ENCODE results near the gene SLC11A1.

Gene SLC11A1

DNA sequence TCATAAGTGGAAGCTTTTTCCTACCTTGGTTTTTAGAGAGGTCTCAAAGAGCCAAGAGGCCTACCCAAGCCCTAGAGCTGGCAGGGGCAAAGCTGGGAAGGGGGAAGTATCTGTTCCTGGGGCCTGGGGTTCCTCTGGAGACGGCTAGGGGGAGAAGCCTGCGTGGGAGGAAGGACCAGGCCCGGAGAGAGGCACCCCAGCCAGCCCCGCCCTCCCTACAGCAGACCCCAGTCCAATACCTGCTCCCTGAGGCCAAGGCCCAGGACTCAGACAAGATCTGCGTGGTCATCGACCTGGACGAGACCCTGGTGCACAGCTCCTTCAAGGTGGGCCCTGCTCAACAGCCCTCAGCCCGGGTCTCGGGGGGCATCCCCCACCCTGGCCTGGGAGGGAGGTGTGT is 19.8 kb downstream of the SLC11A1 start:
- no peak for DNase-seq
- in situ Hi-C loops (cut with HindIII; ENCODE audit: low pct_ligation_motif_present, low sequenced_read_pairs): loop anchor here (5.0 kb wide), 1 partner anchor 65 kb away; no protein-coding TSS in a partner anchor
- Histone ChIP-seq H3K27ac (no peak overlapping the region), H3K27me3 (replicated peaks) (no peaks in the 10 kb centered on the region), H3K36me3 (replicated peaks) (peaks cover 20% of the 10 kb centered on the region), H3K4me3 (ENCODE audit: low read depth, low read length) (no peak overlapping the region)
- TF ChIP-seq, protein P1, sequence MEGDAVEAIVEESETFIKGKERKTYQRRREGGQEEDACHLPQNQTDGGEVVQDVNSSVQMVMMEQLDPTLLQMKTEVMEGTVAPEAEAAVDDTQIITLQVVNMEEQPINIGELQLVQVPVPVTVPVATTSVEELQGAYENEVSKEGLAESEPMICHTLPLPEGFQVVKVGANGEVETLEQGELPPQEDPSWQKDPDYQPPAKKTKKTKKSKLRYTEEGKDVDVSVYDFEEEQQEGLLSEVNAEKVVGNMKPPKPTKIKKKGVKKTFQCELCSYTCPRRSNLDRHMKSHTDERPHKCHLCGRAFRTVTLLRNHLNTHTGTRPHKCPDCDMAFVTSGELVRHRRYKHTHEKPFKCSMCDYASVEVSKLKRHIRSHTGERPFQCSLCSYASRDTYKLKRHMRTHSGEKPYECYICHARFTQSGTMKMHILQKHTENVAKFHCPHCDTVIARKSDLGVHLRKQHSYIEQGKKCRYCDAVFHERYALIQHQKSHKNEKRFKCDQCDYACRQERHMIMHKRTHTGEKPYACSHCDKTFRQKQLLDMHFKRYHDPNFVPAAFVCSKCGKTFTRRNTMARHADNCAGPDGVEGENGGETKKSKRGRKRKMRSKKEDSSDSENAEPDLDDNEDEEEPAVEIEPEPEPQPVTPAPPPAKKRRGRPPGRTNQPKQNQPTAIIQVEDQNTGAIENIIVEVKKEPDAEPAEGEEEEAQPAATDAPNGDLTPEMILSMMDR (IDR thresholded peaks at IDR 0.05; ENCODE audit: low read depth, low read length, missing control alignments): no peak

DNA sequence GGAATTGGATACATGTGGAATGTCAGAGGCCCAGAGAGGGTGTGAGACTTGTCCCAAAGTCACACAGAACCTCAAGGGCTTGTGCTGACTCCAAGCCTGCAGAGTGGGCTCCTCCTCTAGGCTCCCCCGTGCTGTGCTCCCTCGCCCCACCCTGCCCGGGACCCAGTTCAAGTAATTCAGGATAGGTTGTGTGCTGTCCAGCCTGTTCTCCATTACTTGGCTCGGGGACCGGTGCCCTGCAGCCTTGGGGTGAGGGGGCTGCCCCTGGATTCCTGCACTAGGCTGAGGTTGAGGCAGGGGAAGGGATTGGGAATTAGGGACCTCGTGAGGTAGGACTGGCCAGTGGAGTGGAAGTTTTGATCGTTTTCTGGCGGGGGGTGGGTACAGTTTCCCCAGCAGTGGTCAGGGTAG is 20.4 kb downstream of the SLC11A1 start:
- in situ Hi-C loops (cut with HindIII; ENCODE audit: low pct_ligation_motif_present, low sequenced_read_pairs): loop anchor here (5.0 kb wide), 1 partner anchor 65 kb away; no protein-coding TSS in a partner anchor
- Histone ChIP-seq H3K4me3 (ENCODE audit: low read depth, low read length) (no peak overlapping the region), H3K36me3 (replicated peaks) (peaks cover 20% of the 10 kb centered on the region), H3K27ac (no peak overlapping the region), H3K27me3 (replicated peaks) (no peaks in the 10 kb centered on the region)
- no peak for DNase-seq
- TF ChIP-seq, protein P1 (IDR thresholded peaks at IDR 0.05; ENCODE audit: low read depth, low read length, missing control alignments): no peak

DNA sequence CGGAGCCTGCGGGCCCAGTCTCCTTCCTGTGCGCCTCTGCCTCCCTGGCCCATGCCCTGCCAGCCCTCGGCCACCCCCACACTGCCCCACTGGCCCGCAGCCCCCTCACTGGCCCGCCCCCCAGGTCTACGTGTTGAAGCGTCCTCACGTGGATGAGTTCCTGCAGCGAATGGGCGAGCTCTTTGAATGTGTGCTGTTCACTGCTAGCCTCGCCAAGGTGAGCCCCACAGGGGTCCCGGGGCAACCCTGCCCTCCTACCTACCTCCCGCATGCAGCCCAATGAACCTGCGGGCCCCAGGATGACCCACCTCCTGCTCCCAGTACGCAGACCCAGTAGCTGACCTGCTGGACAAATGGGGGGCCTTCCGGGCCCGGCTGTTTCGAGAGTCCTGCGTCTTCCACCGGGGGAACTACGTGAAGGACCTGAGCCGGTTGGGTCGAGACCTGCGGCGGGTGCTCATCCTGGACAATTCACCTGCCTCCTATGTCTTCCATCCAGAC is 20.9 kb downstream of the SLC11A1 start:
- Histone ChIP-seq H3K36me3 (replicated peaks) (peaks cover 20% of the 10 kb centered on the region), H3K27me3 (replicated peaks) (no peaks in the 10 kb centered on the region), H3K4me3 (ENCODE audit: low read depth, low read length) (no peak overlapping the region), H3K27ac (no peak overlapping the region)
- TF ChIP-seq, protein P1 (IDR thresholded peaks at IDR 0.05; ENCODE audit: low read depth, low read length, missing control alignments): no peak
- in situ Hi-C loops (cut with HindIII; ENCODE audit: low pct_ligation_motif_present, low sequenced_read_pairs): loop anchor here (5.0 kb wide), 1 partner anchor 64 kb away; no protein-coding TSS in a partner anchor
- DNase-seq: no peak

DNA sequence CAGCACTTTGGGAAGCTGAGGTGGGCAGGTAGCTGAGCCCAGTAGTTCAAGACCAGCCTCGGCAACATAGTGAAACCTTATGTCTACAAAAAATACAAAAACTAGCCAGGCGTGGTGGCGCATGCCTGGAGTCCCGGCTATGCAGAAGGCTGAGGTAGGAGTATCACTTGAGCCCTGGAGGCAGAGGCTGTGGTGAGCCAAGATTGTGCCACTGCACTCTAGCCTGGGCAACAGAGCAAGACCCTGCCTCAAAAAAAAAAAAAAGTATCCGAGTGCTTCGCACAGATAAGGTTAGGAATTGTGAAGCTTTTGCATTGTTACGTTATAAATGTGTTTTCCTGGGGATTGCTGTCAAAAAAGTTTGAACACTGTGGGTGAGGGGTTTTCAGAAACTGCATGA is 21.7 kb downstream of the SLC11A1 start:
- H3K36me3 ChIP-seq (replicated peaks): peaks cover 20% of the 10 kb centered on the region
- TF ChIP-seq, protein P1 (IDR thresholded peaks at IDR 0.05; ENCODE audit: low read depth, low read length, missing control alignments): no peak
- no peaks in the 10 kb centered on the region for H3K27me3 ChIP-seq (replicated peaks)
- in situ Hi-C loops (cut with HindIII; ENCODE audit: low pct_ligation_motif_present, low sequenced_read_pairs): loop anchor here (5.0 kb wide), 1 partner anchor 63 kb away; no protein-coding TSS in a partner anchor
- no peak overlapping the region for H3K4me3 ChIP-seq (ENCODE audit: low read depth, low read length)
- DNase-seq: no peak
- no peak overlapping the region for H3K27ac ChIP-seq

DNA sequence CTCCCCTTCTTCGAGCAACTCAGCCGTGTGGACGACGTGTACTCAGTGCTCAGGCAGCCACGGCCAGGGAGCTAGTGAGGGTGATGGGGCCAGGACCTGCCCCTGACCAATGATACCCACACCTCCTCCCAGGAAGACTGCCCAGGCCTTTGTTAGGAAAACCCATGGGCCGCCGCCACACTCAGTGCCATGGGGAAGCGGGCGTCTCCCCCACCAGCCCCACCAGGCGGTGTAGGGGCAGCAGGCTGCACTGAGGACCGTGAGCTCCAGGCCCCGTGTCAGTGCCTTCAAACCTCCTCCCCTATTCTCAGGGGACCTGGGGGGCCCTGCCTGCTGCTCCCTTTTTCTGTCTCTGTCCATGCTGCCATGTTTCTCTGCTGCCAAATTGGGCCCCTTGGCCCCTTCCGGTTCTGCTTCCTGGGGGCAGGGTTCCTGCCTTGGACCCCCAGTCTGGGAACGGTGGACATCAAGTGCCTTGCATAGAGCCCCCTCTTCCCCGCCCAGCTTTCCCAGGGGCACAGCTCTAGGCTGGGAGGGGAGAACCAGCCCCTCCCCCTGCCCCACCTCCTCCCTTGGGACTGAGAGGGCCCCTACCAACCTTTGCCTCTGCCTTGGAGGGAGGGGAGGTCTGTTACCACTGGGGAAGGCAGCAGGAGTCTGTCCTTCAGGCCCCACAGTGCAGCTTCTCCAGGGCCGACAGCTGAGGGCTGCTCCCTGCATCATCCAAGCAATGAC is 22.4 kb downstream of the SLC11A1 start:
- in situ Hi-C loops (cut with HindIII; ENCODE audit: low pct_ligation_motif_present, low sequenced_read_pairs): loop anchor here (5.0 kb wide), 1 partner anchor 63 kb away; no protein-coding TSS in a partner anchor
- Histone ChIP-seq H3K4me3 (ENCODE audit: low read depth, low read length) (no peak overlapping the region), H3K36me3 (replicated peaks) (peaks cover 20% of the 10 kb centered on the region), H3K27ac (no peak overlapping the region), H3K27me3 (replicated peaks) (no peaks in the 10 kb centered on the region)
- DNase-seq: no peak
- TF ChIP-seq, protein P1 (IDR thresholded peaks at IDR 0.05; ENCODE audit: low read depth, low read length, missing control alignments): no peak

Data from brain microvascular endothelial cell (primary cell).